MV-4-11 (cell line): ENCODE results near the gene MICAL3.
A peak's percentile ranks its signal among the peaks of the same experiment; 100 is the strongest.
"Not testable (repeated sequence)": the region's sequence is repeated elsewhere in the genome, so short reads cannot be mapped to it uniquely, and the experiment has no call there.

Experiments
- DNase-seq: peaks from one replicate; lab custom pipeline; 2025; lab: John Stamatoyannopoulos, UW

MICAL3 gene

GRCh38 chr22:17999851-18000250 lies 24.5 kb downstream of the MICAL3 start:
- no peak for DNase-seq

GRCh38 chr22:17998913-17999312 lies 25.4 kb downstream of the MICAL3 start:
- no peak for DNase-seq

- no peak for DNase-seq
Observed at GRCh38 chr22:17997456-17997855, 26.9 kb downstream of the MICAL3 start.

- not testable (repeated sequence) for DNase-seq
Observed at GRCh38 chr22:17995256-17995655, 29.1 kb downstream of the MICAL3 start.

GRCh38 chr22:17994424-17995108 lies 29.8 kb downstream of the MICAL3 start:
- no peak for DNase-seq

- DNase-seq = not testable (repeated sequence)
Observed at GRCh38 chr22:17992976-17993375, 31.4 kb downstream of the MICAL3 start.

- not testable (repeated sequence) for DNase-seq
Observed at GRCh38 chr22:17991992-17992391, 32.4 kb downstream of the MICAL3 start.

- DNase-seq = no peak
Observed at GRCh38 chr22:17990942-17991341, 33.4 kb downstream of the MICAL3 start.

GRCh38 chr22:17990147-17990546 lies 34.2 kb downstream of the MICAL3 start:
- DNase-seq = no peak

GRCh38 chr22:17988800-17989513 lies 35.4 kb downstream of the MICAL3 start:
- DNase-seq = no peak

GRCh38 chr22:17985606-17986005 lies 38.8 kb downstream of the MICAL3 start:
- DNase-seq = no peak

- DNase-seq = not testable (repeated sequence)
Observed at GRCh38 chr22:17985071-17985470, 39.3 kb downstream of the MICAL3 start.

GRCh38 chr22:17984114-17984513 lies 40.2 kb downstream of the MICAL3 start:
- DNase-seq = no peak

- DNase-seq = no peak
Observed at GRCh38 chr22:17982572-17983141, 41.7 kb downstream of the MICAL3 start.

- DNase-seq = no peak
Observed at GRCh38 chr22:17981497-17981896, 42.9 kb downstream of the MICAL3 start.

- peak; percentile 71 for DNase-seq
Observed at GRCh38 chr22:17980638-17981051, 43.7 kb downstream of the MICAL3 start.

GRCh38 chr22:17980015-17980590 lies 44.3 kb downstream of the MICAL3 start:
- no peak for DNase-seq

GRCh38 chr22:17978027-17978426 lies 46.3 kb downstream of the MICAL3 start:
- no peak for DNase-seq

- DNase-seq = no peak
Observed at GRCh38 chr22:17977371-17977770, 47.0 kb downstream of the MICAL3 start.

- no peak for DNase-seq
Observed at GRCh38 chr22:17976121-17976520, 48.2 kb downstream of the MICAL3 start.

GRCh38 chr22:17974703-17975372 lies 49.5 kb downstream of the MICAL3 start:
- DNase-seq = peak; percentile 85

GRCh38 chr22:17974087-17974486 lies 50.3 kb downstream of the MICAL3 start:
- peak; percentile 34 for DNase-seq
